Epidermal melanocyte (primary cell): ENCODE data around the gene FDX2.
"Not testable (repeated sequence)": the region's sequence is repeated elsewhere in the genome, so short reads cannot be mapped to it uniquely, and the experiment has no call there.

Experiments used
- DNase-seq: peaks from one replicate; pipeline ENCODE4 v3.0.0; 2011; ENCODE audit warnings: low spot score; ENCODE audit not compliant: insufficient read length

The FDX2 gene

DNA sequence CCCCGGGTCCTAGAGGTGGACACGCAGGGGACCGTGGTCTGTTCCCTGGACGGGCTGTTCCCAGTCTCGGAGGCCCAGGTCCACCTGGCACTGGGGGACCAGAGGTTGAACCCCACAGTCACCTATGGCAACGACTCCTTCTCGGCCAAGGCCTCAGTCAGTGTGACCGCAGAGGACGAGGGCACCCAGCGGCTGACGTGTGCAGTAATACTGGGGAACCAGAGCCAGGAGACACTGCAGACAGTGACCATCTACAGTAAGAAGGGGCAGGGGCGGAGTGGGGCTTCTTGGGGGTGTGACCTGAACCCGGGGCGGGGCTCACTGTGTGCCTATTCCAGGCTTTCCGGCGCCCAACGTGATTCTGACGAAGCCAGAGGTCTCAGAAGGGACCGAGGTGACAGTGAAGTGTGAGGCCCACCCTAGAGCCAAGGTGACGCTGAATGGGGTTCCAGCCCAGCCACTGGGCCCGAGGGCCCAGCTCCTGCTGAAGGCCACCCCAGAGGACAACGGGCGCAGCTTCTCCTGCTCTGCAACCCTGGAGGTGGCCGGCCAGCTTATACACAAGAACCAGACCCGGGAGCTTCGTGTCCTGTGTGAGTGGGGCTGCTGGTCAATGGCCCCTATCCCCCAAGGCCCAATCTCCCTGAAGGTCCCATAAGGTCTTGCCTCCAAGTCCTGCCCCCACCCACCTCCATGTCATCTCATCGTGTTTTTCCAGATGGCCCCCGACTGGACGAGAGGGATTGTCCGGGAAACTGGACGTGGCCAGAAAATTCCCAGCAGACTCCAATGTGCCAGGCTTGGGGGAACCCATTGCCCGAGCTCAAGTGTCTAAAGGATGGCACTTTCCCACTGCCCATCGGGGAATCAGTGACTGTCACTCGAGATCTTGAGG, 31.5 kb downstream of the FDX2 start:
- no peak for DNase-seq

DNA sequence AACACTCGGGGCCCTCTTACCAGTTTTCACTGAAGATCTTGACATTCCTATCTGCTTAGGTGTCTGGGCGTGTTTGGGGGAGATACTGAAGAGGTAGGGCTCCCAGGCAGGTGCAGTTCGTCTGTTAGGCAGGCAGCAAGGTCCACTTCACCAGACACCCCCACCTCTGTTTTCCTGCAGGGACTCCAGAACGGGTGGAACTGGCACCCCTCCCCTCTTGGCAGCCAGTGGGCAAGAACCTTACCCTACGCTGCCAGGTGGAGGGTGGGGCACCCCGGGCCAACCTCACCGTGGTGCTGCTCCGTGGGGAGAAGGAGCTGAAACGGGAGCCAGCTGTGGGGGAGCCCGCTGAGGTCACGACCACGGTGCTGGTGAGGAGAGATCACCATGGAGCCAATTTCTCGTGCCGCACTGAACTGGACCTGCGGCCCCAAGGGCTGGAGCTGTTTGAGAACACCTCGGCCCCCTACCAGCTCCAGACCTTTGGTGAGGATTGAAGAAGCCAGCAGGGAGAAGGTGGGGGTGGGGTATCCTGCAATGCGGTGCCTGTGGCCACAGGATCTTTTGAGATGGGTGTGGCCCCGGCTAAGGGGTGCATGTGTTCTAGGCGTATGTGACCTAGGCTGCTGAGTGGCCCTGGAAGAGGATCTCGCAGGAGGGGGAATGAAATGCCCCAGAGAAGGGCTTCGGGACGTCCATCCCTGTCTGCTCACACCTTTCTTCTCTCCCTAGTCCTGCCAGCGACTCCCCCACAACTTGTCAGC, 32.3 kb downstream of the FDX2 start:
- DNase-seq, result no peak

DNA sequence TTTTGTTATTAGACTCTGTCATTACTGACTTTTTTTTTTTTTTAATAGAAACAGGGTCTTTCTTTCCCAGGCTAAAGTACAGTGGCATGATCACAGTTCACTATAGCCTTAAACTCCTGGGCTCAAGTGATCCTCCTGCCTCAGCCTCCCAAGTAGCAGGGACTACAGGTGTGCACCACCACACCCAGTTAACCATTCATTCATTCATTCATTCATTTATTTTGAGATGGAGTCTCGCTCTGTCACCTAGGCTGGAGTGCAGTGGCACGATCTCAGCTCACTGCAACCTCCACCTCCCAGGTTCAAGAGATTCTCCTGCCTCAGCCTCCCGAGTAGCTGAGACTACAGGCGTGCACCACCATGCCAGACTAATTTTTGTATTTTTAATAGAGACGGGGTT, 33.8 kb downstream of the FDX2 start:
- DNase-seq, result not testable (repeated sequence)

DNA sequence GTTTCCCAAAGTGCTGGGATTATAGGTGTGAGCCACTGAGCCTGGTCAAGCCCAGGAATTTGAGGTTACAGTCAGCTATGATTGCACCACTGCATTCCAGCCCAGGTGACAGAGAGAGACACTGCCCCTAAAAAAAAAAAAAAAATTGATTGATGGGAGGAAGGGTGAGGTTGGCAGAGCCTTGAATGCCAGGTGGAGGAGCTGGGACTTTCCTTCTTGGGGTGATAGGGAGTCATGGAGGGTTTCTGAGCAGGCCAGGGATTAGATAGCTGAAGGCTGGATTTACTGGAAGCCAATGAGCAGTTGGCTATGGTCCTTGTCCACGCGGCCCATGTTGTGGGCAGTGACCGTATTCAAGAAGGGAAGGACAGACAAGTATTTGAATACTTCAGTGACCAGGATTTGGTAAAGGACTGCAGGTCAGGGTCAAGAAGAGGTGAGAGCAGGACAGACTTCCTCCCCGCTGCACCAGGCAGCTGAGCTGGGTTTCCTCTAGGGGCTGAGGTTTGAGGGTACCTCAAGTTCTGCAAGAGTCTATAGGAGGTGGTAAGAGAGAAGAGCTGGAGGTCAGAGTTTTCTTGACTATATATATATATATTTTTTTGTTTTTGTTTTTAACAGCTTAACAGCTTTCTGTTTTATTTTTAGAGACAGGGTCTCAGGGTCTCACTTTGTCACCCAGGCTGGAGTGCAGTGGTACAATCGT, 35.9 kb downstream of the FDX2 start:
- DNase-seq, result no peak

DNA sequence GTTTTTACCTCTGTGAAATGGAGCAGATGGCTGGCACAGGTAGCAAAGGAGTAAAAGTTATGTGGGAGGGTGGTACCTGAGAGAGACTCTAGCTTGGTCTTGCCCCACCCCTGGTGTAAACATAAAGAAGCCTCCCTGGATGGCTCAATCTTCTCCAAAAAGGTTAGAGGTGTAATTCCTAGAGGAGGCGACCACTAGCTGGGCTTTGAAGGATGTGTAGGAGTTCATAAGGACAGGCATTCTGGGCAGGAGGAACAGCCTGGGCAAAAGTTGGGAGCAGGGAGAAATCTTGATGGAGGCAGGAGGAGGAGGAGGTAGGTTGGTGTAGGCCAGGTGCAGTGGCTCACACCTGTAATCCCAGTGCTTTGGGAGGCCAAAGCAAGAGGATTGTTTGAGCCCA, 36.9 kb downstream of the FDX2 start:
- DNase-seq, result no peak

DNA sequence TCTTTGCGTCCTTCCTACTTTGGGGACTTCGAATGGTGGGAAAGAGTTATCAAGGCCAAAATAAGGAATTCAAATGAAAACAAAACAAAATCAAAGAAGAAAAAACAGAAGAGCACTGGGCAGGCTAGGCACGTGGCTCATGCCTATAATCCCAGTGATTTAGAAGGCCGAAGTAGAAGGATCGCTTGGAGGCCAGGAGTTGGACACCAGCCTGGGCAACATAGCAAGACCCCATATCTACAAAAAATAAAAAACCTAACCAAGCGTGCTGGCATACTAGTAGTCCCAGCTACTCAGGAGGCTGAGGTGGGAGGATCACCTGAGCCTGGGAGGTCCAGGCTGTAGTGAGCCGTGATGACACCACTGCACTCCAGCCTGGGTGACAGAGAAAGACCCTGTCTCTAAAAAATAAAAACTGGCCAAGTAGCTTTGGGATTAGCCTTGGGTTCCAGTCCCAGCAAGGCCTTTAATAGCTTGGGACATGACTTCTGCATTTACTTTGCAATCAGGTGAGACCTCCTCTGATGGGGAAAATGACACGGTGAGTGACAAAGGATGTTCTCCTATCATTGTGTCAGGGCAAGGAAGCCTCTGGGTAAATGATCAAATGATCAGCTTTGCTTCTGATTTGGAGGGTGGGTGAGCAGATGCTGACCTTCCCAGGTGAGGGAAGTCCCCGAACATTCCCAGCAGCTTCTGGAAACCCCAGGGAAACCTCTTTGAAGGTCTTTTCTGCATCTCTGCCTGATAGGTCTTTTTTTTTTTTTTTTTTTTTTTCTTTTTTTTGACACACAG, 37.8 kb downstream of the FDX2 start:
- DNase-seq, result no peak

DNA sequence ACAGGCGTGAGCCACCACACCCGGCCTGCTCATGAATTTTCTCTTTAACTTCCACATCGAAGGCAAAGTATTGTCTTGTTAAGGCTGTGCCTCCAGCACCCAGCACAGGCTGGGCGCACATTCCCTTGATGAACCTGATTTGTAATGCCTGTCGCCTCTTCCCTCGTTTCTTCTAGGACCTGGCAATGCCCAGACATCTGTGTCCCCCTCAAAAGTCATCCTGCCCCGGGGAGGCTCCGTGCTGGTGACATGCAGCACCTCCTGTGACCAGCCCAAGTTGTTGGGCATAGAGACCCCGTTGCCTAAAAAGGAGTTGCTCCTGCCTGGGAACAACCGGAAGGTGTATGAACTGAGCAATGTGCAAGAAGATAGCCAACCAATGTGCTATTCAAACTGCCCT, 41.2 kb downstream of the FDX2 start:
- DNase-seq, result no peak

DNA sequence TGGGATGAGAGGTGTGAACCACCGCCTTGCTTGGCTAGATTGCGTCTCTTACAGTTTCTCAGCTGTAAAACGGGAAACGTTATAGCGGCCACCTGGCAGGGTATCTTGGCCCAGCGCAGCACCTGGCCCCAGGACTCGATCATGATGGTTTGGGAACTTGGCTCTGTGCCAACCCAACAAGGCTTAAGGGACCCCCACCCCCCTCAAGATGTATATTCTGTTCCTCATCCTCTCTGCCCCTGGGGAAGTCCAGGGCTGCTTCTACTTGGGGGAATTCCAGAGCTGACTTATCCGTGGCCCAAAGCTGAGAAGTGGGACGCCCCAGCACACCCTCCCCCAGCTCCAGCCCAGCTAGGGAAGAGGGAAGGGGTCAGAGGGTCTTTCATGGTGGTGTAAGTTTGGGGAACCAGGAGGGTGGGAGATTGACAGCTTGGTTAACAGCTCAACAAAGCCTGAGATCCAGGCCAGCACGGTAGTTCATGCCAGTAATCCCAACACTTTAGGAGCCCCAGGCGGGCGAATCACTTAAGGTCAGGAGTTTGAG, 44.2 kb downstream of the FDX2 start:
- no peak for DNase-seq

DNA sequence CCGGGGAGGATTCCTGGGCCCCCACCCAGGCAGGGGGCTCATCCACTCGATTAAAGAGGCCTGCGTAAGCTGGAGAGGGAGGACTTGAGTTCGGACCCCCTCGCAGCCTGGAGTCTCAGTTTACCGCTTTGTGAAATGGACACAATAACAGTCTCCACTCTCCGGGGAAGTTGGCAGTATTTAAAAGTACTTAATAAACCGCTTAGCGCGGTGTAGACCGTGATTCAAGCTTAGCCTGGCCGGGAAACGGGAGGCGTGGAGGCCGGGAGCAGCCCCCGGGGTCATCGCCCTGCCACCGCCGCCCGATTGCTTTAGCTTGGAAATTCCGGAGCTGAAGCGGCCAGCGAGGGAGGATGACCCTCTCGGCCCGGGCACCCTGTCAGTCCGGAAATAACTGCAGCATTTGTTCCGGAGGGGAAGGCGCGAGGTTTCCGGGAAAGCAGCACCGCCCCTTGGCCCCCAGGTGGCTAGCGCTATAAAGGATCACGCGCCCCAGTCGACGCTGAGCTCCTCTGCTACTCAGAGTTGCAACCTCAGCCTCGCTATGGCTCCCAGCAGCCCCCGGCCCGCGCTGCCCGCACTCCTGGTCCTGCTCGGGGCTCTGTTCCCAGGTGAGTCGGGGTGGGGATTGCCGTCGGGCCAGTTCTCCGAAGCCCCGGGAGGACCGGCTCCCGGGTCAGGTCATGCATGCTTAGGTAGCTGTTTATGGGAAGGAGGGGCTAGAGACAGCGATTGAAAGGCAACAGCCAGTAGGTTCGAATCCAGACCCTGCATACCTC, 45.0 kb downstream of the FDX2 start, which contains the start of gene ICAM1:
TSS of gene ICAM1 (plus strand) at position 505 of the 779 bp plus-strand sequence. CDS start at position 545, 40 bp downstream.
- no peak for DNase-seq

DNA sequence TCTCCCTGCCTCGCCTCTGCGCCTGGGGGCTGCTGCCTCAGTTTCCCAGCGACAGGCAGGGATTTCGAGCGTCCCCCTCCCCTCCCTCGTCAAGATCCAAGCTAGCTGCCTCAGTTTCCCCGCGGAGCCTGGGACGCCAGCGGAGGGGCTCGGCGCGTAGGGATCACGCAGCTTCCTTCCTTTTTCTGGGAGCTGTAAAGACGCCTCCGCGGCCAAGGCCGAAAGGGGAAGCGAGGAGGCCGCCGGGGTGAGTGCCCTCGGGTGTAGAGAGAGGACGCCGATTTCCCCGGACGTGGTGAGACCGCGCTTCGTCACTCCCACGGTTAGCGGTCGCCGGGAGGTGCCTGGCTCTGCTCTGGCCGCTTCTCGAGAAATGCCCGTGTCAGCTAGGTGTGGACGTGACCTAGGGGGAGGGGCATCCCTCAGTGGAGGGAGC, 45.6 kb downstream of the FDX2 start:
- no peak for DNase-seq

DNA sequence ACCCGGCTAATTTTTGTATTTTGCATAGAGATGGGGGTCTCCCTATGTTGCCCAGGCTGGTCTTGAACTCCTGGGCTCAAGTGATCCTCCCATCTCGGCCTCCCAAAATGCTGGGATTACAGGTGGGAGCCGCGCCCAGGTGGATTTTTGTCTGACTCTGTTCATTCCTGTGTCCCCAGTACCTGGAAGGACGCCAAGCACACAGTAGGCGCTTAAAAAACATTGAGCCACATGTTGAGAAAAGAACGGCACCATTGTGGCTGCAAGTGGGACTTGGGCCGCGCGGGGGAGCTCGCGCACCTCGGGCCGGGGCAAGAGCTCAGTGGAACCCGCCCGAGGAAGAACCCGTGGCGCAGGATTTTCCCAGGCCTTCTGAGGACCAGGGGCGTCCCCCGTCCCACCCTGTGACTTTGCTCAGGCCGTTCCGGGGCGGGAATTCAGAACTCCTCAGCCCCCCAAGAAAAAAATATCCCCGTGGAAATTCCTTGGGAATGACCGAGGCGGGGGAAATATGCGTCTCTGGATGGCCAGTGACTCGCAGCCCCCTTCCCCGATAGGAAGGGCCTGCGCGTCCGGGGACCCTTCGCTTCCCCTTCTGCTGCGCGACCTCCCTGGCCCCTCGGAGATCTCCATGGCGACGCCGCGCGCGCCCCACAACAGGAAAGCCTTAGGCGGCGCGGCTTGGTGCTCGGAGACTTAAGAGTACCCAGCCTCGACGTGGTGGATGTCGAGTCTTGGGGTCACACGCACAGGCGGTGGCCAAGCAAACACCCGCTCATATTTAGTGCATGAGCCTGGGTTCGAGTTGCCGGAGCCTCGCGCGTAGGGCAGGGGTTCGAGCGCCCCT, 46.3 kb downstream of the FDX2 start:
- DNase-seq, result peak; percentile 59

DNA sequence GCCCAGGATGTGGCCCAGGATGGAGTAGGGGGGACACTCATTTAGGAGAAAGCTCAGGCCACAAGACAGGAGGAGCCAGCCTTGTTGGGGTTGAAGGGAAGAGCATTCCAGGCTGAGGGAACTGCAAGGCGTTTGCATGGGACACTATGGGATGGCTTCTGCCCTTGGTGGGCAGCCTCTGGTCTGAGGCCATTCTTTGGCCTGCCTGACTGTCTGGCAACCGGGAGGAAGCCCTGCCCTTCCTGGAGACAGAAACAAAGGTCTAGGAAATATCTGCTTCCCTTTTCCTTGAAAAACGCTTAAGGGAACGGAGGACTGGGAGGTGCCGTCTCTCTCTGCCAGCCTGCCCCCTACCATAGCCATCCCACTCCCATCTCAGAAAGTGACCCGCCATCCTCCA, 47.7 kb downstream of the FDX2 start:
- DNase-seq, result no peak

DNA sequence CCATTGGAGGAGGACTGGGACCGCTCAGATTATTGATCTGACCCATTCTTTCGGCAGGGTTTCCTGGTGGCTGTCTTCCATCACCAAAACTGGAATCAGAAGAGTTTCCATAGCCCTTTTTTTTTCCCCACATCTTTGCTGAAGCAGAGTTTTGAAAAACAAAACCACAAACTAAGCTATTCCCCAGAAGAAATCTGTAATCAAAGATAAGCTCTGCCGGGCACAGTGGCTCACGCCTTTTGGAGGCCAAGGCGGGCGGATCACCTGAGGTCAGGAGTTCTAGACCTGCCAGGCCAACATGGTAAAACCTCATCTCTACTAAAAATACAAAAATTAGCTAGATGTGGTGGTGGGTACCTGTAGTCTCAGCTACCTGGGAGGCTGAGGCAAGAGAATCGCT, 49.1 kb downstream of the FDX2 start:
- DNase-seq, result no peak

DNA sequence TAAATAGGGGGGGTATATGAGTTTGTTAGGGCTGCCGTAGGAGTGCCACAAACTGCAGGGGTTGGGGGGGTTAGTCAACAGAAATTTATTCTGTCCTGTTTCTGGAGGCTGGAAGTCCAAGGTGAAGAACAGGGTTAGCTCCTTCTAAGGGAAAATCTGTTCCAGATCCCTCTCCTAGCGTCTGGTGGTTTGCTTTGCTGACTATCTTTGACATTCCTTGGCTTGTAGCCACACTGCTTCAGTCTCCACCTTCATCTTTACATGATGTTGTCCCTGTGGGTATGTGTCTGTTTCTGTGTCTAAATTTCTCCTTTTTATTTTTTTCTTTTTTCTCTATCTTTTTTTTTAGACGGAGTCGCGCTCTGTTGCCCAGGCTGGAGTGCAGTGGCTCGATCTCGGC, 53.0 kb downstream of the FDX2 start:
- DNase-seq, result no peak

DNA sequence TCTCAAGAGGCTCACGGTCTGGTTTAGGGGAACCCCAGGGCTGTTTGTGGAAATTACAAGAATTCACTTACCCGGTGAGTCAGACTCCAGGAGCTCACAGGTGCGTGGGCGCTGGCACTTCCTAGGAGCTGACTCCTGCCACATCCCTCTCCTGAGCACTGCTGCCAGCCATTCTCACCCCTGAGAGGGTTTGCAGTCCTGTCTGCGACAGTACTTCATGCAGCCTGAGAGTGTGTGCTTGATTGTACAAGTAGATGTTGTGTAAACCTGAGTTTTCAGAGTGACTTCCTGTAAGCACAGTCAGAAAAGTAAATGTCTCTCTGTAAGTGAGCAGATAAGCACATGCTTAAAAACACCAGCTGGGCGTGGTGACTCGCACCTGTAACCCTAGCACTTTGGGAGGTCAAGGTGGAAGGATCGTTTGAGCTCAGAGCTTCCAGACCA, 55.7 kb downstream of the FDX2 start:
- no peak for DNase-seq
